Ishikawa (cell line): ENCODE measurements around the gene CCNL1.

Experiments
- CEBPB ChIP-seq: IDR thresholded peaks from 2 replicates; pipeline ENCODE4 v1.6.1; 2012
- CREB1 ChIP-seq: IDR thresholded peaks from 2 replicates; pipeline ENCODE4 v1.6.1; 2012; ENCODE audit warnings: low read depth
- EGR1 ChIP-seq: IDR thresholded peaks from 2 replicates; pipeline ENCODE4 v1.6.1; 2012
- EP300 ChIP-seq: IDR thresholded peaks from 2 replicates; pipeline ENCODE4 v1.6.1; 2012; ENCODE audit warnings: borderline replicate concordance
- FOXM1 ChIP-seq: IDR thresholded peaks from 2 replicates; pipeline ENCODE4 v1.6.1; 2012; ENCODE audit warnings: low read depth, borderline replicate concordance
- NFIC ChIP-seq: IDR thresholded peaks from 2 replicates; pipeline ENCODE4 v1.6.1; 2012
- RAD21 ChIP-seq: IDR thresholded peaks from 2 replicates; pipeline ENCODE4 v1.6.1; 2012; ENCODE audit warnings: low read depth
- TAF1 ChIP-seq: IDR thresholded peaks from 2 replicates; pipeline ENCODE4 v1.6.1; 2012; ENCODE audit warnings: low read depth, mild to moderate bottlenecking
- TCF12 ChIP-seq: IDR thresholded peaks from 2 replicates; pipeline ENCODE4 v1.6.1; 2012; ENCODE audit warnings: low read depth
- TEAD4 ChIP-seq: IDR thresholded peaks from 2 replicates; pipeline ENCODE4 v1.6.1; 2012
- YY1 ChIP-seq: IDR thresholded peaks from 2 replicates; pipeline ENCODE4 v1.6.1; 2012; ENCODE audit warnings: low read depth
- ZBTB7A ChIP-seq: IDR thresholded peaks from 2 replicates; pipeline ENCODE4 v1.6.1; 2012; ENCODE audit warnings: low read depth
- TF ChIP-seq, protein P1 (sequence below): IDR thresholded peaks from 2 replicates; pipeline ENCODE4 v1.6.1; 2012; ENCODE audit warnings: low read depth, mild to moderate bottlenecking
- TF ChIP-seq, protein P2 (sequence below): IDR thresholded peaks from 2 replicates; pipeline ENCODE4 v1.6.1; 2012
- TF ChIP-seq, protein P3 (sequence below): IDR thresholded peaks from 2 replicates; pipeline ENCODE4 v1.6.1; 2012

Gene CCNL1

DNA sequence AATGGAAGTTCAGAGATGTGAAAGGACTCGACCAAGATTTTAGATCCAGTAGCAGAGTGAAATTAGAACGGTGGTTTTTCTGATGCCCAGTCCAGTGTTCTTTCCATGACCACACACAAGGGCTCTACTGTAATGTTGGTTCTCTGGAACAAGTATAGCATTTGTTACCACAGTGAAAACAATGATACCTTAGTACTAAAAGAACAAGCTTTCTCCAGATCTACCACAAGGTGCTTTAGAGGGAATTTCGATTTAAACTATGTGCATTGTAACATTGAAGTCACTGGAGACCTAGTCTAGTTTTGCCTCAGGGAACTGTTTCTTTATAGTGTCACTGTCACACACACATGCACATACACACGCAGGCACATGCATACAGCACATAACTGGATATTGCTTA lies 12.8 kb upstream of the CCNL1 start:
- TF ChIP-seq CEBPB (no peak), CREB1 (no peak), ZBTB7A (no peak)
- TF ChIP-seq, protein P1, sequence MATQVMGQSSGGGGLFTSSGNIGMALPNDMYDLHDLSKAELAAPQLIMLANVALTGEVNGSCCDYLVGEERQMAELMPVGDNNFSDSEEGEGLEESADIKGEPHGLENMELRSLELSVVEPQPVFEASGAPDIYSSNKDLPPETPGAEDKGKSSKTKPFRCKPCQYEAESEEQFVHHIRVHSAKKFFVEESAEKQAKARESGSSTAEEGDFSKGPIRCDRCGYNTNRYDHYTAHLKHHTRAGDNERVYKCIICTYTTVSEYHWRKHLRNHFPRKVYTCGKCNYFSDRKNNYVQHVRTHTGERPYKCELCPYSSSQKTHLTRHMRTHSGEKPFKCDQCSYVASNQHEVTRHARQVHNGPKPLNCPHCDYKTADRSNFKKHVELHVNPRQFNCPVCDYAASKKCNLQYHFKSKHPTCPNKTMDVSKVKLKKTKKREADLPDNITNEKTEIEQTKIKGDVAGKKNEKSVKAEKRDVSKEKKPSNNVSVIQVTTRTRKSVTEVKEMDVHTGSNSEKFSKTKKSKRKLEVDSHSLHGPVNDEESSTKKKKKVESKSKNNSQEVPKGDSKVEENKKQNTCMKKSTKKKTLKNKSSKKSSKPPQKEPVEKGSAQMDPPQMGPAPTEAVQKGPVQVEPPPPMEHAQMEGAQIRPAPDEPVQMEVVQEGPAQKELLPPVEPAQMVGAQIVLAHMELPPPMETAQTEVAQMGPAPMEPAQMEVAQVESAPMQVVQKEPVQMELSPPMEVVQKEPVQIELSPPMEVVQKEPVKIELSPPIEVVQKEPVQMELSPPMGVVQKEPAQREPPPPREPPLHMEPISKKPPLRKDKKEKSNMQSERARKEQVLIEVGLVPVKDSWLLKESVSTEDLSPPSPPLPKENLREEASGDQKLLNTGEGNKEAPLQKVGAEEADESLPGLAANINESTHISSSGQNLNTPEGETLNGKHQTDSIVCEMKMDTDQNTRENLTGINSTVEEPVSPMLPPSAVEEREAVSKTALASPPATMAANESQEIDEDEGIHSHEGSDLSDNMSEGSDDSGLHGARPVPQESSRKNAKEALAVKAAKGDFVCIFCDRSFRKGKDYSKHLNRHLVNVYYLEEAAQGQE, result no peak
- TF ChIP-seq, protein P2, sequence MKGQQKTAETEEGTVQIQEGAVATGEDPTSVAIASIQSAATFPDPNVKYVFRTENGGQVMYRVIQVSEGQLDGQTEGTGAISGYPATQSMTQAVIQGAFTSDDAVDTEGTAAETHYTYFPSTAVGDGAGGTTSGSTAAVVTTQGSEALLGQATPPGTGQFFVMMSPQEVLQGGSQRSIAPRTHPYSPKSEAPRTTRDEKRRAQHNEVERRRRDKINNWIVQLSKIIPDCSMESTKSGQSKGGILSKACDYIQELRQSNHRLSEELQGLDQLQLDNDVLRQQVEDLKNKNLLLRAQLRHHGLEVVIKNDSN, result no peak

DNA sequence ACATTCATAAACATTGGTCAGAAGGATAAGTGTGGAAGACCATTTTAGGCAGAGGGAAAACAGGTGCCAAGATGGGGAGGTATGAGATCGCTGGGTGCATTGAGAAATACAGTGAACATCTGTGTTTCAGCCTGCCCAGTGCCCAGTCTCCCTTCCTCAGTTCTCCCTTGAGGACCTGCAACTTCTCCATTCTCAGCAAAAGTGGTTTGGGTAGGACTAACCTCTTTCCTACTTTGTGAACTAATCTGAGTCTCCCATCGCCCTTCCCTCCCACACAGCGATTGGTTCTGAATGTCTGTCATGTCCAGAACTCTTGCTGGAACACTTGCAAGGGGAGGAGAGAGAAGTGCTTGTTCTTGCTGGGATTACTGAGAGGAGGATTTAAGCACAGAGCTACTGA lies 10.9 kb upstream of the CCNL1 start:
- TF ChIP-seq TAF1, result no peak
- TF ChIP-seq EGR1, result no peak
- no peak for TF ChIP-seq RAD21
- no peak for TF ChIP-seq YY1
- no peak for TF ChIP-seq TCF12
- no peak for TF ChIP-seq FOXM1
- no peak for TF ChIP-seq ZBTB7A
- TF ChIP-seq, protein P1, result no peak
- no peak for TF ChIP-seq TEAD4
- no peak for TF ChIP-seq NFIC
- no peak for TF ChIP-seq EP300
- no peak for TF ChIP-seq CEBPB

DNA sequence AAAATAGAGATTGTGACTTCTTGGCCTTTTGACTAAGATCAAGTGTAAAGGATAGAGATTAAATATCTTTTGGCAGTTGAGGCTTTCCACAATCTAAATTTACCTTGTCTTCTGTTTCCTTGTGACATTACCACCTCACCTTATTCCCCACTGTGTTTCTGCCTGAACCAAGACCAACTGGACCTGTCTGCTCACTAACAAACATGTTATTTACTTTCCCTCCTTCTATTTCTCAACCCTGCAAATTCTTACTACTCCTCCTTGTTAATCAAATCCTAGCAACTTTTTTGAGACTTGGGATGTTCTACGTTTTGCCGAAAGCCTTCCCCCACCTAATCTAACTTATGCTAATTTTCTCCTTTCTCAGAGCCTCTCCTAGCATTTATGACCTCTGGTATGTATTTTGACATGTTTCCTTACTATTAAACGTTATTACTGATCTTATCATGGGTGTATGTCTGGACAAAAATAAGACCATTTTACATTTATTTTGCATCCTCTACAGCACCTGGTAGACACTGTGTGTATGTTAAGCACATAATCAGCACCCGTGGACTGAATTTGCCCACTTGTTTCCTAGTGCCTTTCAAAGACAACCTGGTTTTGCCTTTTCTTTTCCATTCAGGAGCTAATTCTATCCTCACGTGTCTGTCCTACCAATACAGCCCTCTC lies 7.6 kb upstream of the CCNL1 start:
- no peak for TF ChIP-seq EGR1

DNA sequence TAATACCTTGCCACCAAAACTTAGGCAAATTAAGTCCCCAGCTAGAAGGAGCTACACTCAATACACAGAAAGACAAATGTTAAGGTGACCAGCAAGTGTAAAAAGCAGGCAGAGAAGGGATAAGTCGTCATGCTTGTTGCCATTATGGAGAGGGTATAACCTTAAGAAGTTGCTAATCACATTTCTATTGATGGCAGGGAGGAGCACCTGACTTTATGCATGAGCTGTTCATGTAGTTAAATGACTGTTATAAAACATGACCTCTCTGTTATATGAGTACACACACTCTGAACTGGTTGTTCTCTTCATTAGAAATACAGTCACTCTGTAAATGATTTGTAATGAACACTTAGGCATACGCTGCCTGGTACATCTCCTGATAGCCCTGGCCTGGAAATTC lies 6.6 kb upstream of the CCNL1 start:
- TF ChIP-seq NFIC (no peak), CREB1 (no peak), EGR1 (no peak), TEAD4 (no peak)
- TF ChIP-seq, protein P1, result no peak

DNA sequence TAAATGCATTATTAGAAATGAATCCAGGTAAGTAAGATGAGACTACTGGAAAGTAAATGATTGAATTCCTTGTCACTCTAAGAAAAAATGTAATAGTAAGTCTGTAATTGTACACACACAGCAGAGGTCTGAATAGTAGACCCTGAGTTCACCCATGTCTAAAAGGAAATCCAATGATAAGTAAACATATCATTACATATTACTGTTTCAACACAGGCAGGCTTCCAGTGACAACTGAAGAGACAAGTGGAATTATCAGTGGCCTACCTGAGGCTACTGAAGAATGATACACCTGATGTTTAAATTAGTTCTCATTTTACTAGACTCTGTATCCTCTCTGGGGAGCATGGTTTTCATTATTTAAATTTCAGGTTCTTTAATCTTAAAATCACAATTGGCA lies 6.2 kb upstream of the CCNL1 start:
- TF ChIP-seq, protein P3, sequence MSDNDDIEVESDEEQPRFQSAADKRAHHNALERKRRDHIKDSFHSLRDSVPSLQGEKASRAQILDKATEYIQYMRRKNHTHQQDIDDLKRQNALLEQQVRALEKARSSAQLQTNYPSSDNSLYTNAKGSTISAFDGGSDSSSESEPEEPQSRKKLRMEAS, result no peak
- TF ChIP-seq YY1 (no peak), TEAD4 (no peak), ZBTB7A (no peak), TCF12 (no peak), NFIC (no peak), CEBPB (no peak), EGR1 (no peak), CREB1 (no peak), TAF1 (no peak), EP300 (no peak), FOXM1 (no peak)
- TF ChIP-seq, protein P1, result no peak
- TF ChIP-seq, protein P2, result no peak
